HG02852 (cell line): ENCODE results near the gene FHIP2A.
"Not testable (repeated sequence)": the region's sequence is repeated elsewhere in the genome, so short reads cannot be mapped to it uniquely, and the experiment has no call there.

ENCODE experiments used
- ATAC-seq: cut with Tn5 transposase; IDR thresholded peaks from one replicate; pipeline ENCODE4 v1.9.1; 2021; ENCODE audit warnings: mild to moderate bottlenecking, moderate library complexity; ENCODE audit not compliant: unreplicated experiment

The FHIP2A gene

GRCh38 chr10:114855776-114856543 is 34.4 kb downstream of the FHIP2A start:
- ATAC-seq, result no peak

GRCh38 chr10:114856544-114857287 is 35.1 kb downstream of the FHIP2A start:
- ATAC-seq, result no peak

- not testable (repeated sequence) for ATAC-seq
Observed at GRCh38 chr10:114857288-114857565, 35.6 kb downstream of the FHIP2A start.

GRCh38 chr10:114857922-114858629 is 36.5 kb downstream of the FHIP2A start:
- no peak for ATAC-seq

GRCh38 chr10:114859222-114859621 is 37.6 kb downstream of the FHIP2A start:
- ATAC-seq, result no peak

- ATAC-seq, result no peak
Observed at GRCh38 chr10:114862456-114862855, 40.9 kb downstream of the FHIP2A start.

GRCh38 chr10:114867365-114867764 is 45.8 kb downstream of the FHIP2A start:
- ATAC-seq, result no peak

GRCh38 chr10:114868870-114869519 is 47.4 kb downstream of the FHIP2A start:
- no peak for ATAC-seq

- ATAC-seq, result no peak
Observed at GRCh38 chr10:114869520-114869892, 47.9 kb downstream of the FHIP2A start.

GRCh38 chr10:114870486-114870885 is 48.9 kb downstream of the FHIP2A start:
- ATAC-seq, result no peak

GRCh38 chr10:114871379-114871778 is 49.8 kb downstream of the FHIP2A start:
- no peak for ATAC-seq
